ENCODE data around the gene SQSTM1. TPM values are rescaled to one million over a fixed set of nuclear protein-coding genes. Genes with fewer than 3 reads are reported as not detected.
A peak's percentile ranks its signal among the peaks of the same experiment; 100 is the strongest.

Gene SQSTM1
- total and polyA plus RNA-seq, 2 of the 8 experiments (the other 6 are each of a cell fraction or from before 2014, with no cell fraction given): 78.6 to 110 TPM

DNA sequence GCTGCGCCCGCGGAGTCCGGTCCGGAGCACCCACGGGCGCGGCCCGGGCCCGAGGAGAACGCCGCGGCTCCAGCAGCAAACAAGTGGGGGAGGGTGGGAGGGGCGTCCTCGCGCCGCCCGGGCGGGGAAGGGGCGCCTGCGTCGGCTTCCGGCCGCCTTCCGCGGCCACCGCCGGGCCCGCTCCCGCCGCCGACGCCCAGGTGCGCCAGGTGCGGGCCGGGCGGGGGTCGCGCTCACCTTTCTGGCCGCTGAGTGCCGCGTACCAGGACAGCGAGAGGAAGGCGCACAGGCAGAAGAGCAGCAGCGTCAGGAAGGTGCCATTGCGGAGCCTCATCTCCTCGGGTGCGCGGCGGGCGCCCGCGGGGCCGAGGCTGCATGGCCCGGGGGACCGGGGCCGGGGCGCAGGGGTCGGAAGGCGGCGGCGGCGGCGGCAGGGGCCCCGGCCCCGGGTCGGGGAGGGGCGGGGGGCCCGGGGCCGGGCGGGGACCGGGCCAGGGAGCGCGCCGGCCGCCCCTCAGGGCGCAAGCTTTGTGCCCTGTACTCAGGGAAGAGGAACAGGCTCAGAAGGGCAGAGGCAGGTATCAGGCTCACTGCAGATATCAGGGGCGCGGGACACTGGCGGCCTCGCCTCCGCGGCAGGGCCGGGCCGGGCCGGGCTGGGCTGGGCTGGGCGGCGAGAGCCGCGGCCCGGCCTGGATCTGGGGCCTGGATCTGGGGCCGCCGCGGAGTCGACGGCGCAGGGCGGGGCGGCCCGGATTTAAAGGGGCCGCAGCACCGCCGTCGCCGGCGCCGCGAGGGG lies 14.3 kb upstream of the SQSTM1 start, which contains the start of gene MGAT4B:
Gene MGAT4B, minus strand, starts transcription at position 617 of the 799 bp plus-strand sequence. Its CDS starts 283 bp downstream, at position 334.
- no peak within 1 kb of the TSS for H3K14ac ChIP-seq (ENCODE audit: insufficient read length)
- WGBS, 2 experiments (ENCODE audit: extremely low coverage in 1 of 2, insufficient coverage in 1 of 2, insufficient read length in 1 of 2, insufficient replicate concordance in 2 of 2, low coverage in 1 of 2, low lambda C conversion rate in 2 of 2, missing lambda C conversion rate in 1 of 2): 0% methylated on average over 3 of the region's 108 CpGs; no CpG with 5 or more reads in 1 of the 2 experiments
- peaks cover 0 to under 1% (median 0%) of the 10 kb centered on the region in 4 experiments; a peak in 1 of 8 replicates for H3K36me3 ChIP-seq (ENCODE audit: control insufficient read depth in 2 of 4, insufficient read depth in 4 of 4, low read length in 3 of 4)
- ChIA-PET CTCF (ENCODE audit: partially characterized antibody) (interaction anchor here (0.9 to 1.4 kb wide), 3 partner anchors 9 to 31 kb away, joined by 3 to 6 read pairs (median 4); partner anchors contain the start of gene SQSTM1), POLR2A (ENCODE audit: partially characterized antibody) (interaction anchor here (0.6 to 16.9 kb wide), 6 partner anchors 10 to 183 kb away, joined by 3 to 207 read pairs (median 4); partner anchors contain the start of genes HNRNPH1, LTC4S and SQSTM1)
- H3K4me2 ChIP-seq (ENCODE audit: insufficient read depth in 1 of 2, low read depth in 2 of 2, low read length in 2 of 2): peak within 1 kb of the TSS; percentile 75 to 82
- H2BK12ac ChIP-seq (ENCODE audit: low read depth, low read length): no peak within 1 kb of the TSS; the same call in 1 of the 2 replicates
- no peak within 1 kb of the TSS for H3K4ac ChIP-seq (replicated peaks; ENCODE audit: insufficient read length, low read depth, low read length)
- no peaks in the 10 kb centered on the region for H3K27me3 ChIP-seq (replicated peaks in 1 of 4; ENCODE audit: control insufficient read depth in 3 of 4, extremely low read depth in 1 of 4, insufficient read depth in 3 of 4, low read length in 3 of 4)
- peak within 1 kb of the TSS; percentile 58 to 78 (median 66) for H3K4me3 ChIP-seq (ENCODE audit: extremely low read depth in 1 of 4, insufficient read depth in 2 of 4, low read depth in 3 of 4, low read length in 4 of 4)
- FAIRE-seq: no peak
- no peak within 1 kb of the TSS for H2BK120ac ChIP-seq (replicated peaks; ENCODE audit: low read depth, low read length)
- peak within 1 kb of the TSS; percentile 85; the same call in 1 of the 2 replicates for H2BK5ac ChIP-seq (ENCODE audit: low read depth, low read length)
- H3K27ac ChIP-seq (ENCODE audit: low read depth, low read length): peak within 1 kb of the TSS; percentile 75; the same call in 1 of the 2 replicates
- H3K23me2 ChIP-seq (ENCODE audit: low read depth, low read length): peaks cover 10% of the 10 kb centered on the region; the same call in 1 of the 2 replicates
- peak within 1 kb of the TSS; percentile 84 for H4K5ac ChIP-seq (ENCODE audit: insufficient read length, low read depth, low read length)
- H2BK20ac ChIP-seq (ENCODE audit: low read length): no peak within 1 kb of the TSS
- no peak within 1 kb of the TSS for H3K23ac ChIP-seq (ENCODE audit: insufficient read length)
- H3K4me1 ChIP-seq (replicated peaks in 1 of 4; ENCODE audit: control insufficient read depth in 3 of 4, insufficient read depth in 4 of 4, low read length in 3 of 4): peaks cover 0 to 31% (median 29%) of the 10 kb centered on the region in 4 experiments; a peak in 6 of 7 replicates
- H3K56ac ChIP-seq (replicated peaks; ENCODE audit: insufficient read length, low read depth, low read length): peak within 1 kb of the TSS; percentile 30
- H3K18ac ChIP-seq (ENCODE audit: extremely low read depth, low read length): peak within 1 kb of the TSS; percentile 71
- no peak within 1 kb of the TSS for H2BK15ac ChIP-seq (ENCODE audit: low read length)
- peak in 1 of 2 experiments; percentile 78 for DNase-seq (ENCODE audit: low read depth in 1 of 2, low spot score in 2 of 2)
- no peaks in the 10 kb centered on the region for H3K9me3 ChIP-seq (ENCODE audit: insufficient read depth in 2 of 2, low read depth in 1 of 2, low read length in 1 of 2)
- H4K20me1 ChIP-seq (replicated peaks in 1 of 2; ENCODE audit: control insufficient read depth in 1 of 2, insufficient read depth in 2 of 2, low read length in 2 of 2): peaks cover 4 to 18% of the 10 kb centered on the region in 2 experiments
- peak within 1 kb of the TSS; percentile 85 for H4K8ac ChIP-seq (ENCODE audit: extremely low read depth, insufficient read depth, low read length)
- H3K9ac ChIP-seq (replicated peaks in 1 of 4; ENCODE audit: extremely low read depth in 1 of 4, low read depth in 3 of 4, low read length in 3 of 4): peak within 1 kb of the TSS in 3 of 4 experiments; percentile 58 to 77 (median 75); a peak in 5 of 7 replicates
- no peak within 1 kb of the TSS for H2AFZ ChIP-seq (ENCODE audit: low read length)
- peaks cover 0 to 22% of the 10 kb centered on the region in 2 experiments; a peak in 2 of 4 replicates for H3K79me2 ChIP-seq (ENCODE audit: control insufficient read depth in 1 of 2, insufficient read depth in 2 of 2, low read length in 2 of 2)
- peaks cover 11% of the 10 kb centered on the region for H3K79me1 ChIP-seq (ENCODE audit: low read depth, low read length)
- peak within 1 kb of the TSS; percentile 97 for H4K91ac ChIP-seq (replicated peaks; ENCODE audit: insufficient read length, low read length)
- H2AK5ac ChIP-seq (ENCODE audit: low read depth, low read length): no peak within 1 kb of the TSS
- TF ChIP-seq RNF2 (IDR thresholded peaks at IDR 0.05; ENCODE audit: borderline replicate concordance, low read depth, low read length, missing control alignments, poor library complexity, severe bottlenecking): no peak
- TF ChIP-seq, protein P1, sequence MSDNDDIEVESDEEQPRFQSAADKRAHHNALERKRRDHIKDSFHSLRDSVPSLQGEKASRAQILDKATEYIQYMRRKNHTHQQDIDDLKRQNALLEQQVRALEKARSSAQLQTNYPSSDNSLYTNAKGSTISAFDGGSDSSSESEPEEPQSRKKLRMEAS (IDR thresholded peaks at IDR 0.05): no peak; the same call in 1 of the 2 replicates
- peak; percentile 38; the same call in 1 of the 2 replicates for TF ChIP-seq TBP (IDR thresholded peaks at IDR 0.05; ENCODE audit: low read depth, low read length)
- TF ChIP-seq EGR1 (IDR thresholded peaks at IDR 0.05; ENCODE audit: borderline replicate concordance, low read depth, low read length): peak; percentile 15; the same call in 1 of the 2 replicates

Data from H1 (cell line).